NCI-H187 (cell line): ENCODE results near the gene CMIP.

Experiments
- DNase-seq, 2 experiments: peaks; one replicate each; lab custom pipeline; 2025; lab: John Stamatoyannopoulos, UW

CMIP gene

GRCh38 chr16:81748476-81749198 is 304.0 kb downstream of the CMIP start:
- DNase-seq, result no peak

- DNase-seq, result no peak
Observed at GRCh38 chr16:81752225-81752875, 307.7 kb downstream of the CMIP start.

- DNase-seq, result no peak
Observed at GRCh38 chr16:81752876-81753227, 308.2 kb downstream of the CMIP start.

- DNase-seq, result no peak
Observed at GRCh38 chr16:81754858-81755257, 310.2 kb downstream of the CMIP start.

GRCh38 chr16:81755915-81756614 is 311.5 kb downstream of the CMIP start:
- DNase-seq, result no peak

- no peak for DNase-seq
Observed at GRCh38 chr16:81756615-81757356, 312.2 kb downstream of the CMIP start.

- no peak for DNase-seq
Observed at GRCh38 chr16:81758376-81758775, 313.8 kb downstream of the CMIP start.
